A549 (cell line): ENCODE data around the gene SLC29A3. TPM values are rescaled to one million over a fixed set of nuclear protein-coding genes. Genes with fewer than 3 reads are reported as not detected.

Experiments
- ATAC-seq, 2 experiments: fragments of 200-7000 bp in 1 of 2; fragments of >200 bp in 1 of 2; cut with Nextera tagmentation in 1 of 2; cut with Tn5 transposase in 1 of 2; 3 replicates each; pipeline versions ENCODE4 v1.8.0 to v1.9.1; 2018 to 2020; ENCODE audit warnings: mild to moderate bottlenecking in 1 of 2, moderate library complexity in 1 of 2
- CTCF ChIA-PET: fragments of 300-600 bp; sonication (Branson Sonifier 250); formaldehyde crosslinking; extraction: SDS; loops from one replicate; lab custom pipeline; 2021; ENCODE audit warnings: antibody characterized with exemption, inconsistent platforms; lab: Yijun Ruan, JAX
- POLR2A ChIA-PET: fragments of 350-600 bp; formaldehyde crosslinking; extraction: SDS; loops from one replicate; lab custom pipeline; 2021; ENCODE audit warnings: antibody characterized with exemption, inconsistent platforms; lab: Yijun Ruan, JAX
- DNase-seq, 2 experiments: peaks; one replicate each; pipeline versions ENCODE4 v3.0.0 to v3.0.0-alpha.2; 2011 to 2016; ENCODE audit warnings: low read depth in 1 of 2, low spot score in 1 of 2
- FAIRE-seq: peaks from 2 replicates; lab custom pipeline; 2011; peaks lifted over from hg19 to GRCh38; lab: Jason Lieb, UNC
- H3K27ac ChIP-seq, 2 experiments: fragments of >200 bp; sonication (Bioruptor Twin); formaldehyde crosslinking; 3 replicates each; pipeline ENCODE4 v1.5.1; 2016 to 2017
- H3K4me1 ChIP-seq: fragments of >200 bp; sonication (Bioruptor Twin); formaldehyde crosslinking; 3 replicates; pipeline ENCODE4 v1.6.1; 2016
- H3K4me2 ChIP-seq: fragments of >200 bp; sonication (Bioruptor Twin); formaldehyde crosslinking; 3 replicates; pipeline ENCODE4 v1.6.1; 2016
- H3K4me3 ChIP-seq: fragments of >200 bp; sonication (Bioruptor Twin); formaldehyde crosslinking; 3 replicates; pipeline ENCODE4 v1.5.1; 2016
- H3K9me3 ChIP-seq: fragments of >200 bp; sonication (Bioruptor Twin); formaldehyde crosslinking; 3 replicates; pipeline ENCODE4 v1.6.1; 2016
- BHLHE40 ChIP-seq: IDR thresholded peaks from 2 replicates; pipeline ENCODE4 v1.6.1; 2012; ENCODE audit warnings: low read depth, low read length, inconsistent platforms
- CHD2 ChIP-seq: fragments of 150-350 bp; IDR thresholded peaks from 2 replicates; pipeline ENCODE4 v1.6.1; 2014; ENCODE audit warnings: low read length; ENCODE audit not compliant: partially characterized antibody
- EHF ChIP-seq: fragments of 250-450 bp; sonication (Bioruptor Pico); IDR thresholded peaks from 2 replicates; pipeline ENCODE4 v1.5.0; 2020; ENCODE audit warnings: mild to moderate bottlenecking
- ESRRA ChIP-seq: fragments of 150-350 bp; IDR thresholded peaks from 2 replicates; pipeline ENCODE4 v1.6.1; 2014; ENCODE audit warnings: mild to moderate bottlenecking, low read length, borderline replicate concordance
- FOXS1 ChIP-seq: fragments of 250-450 bp; sonication (Bioruptor Pico); IDR thresholded peaks from 2 replicates; pipeline ENCODE4 v1.5.0; 2020; ENCODE audit warnings: mild to moderate bottlenecking, moderate library complexity
- GATA3 ChIP-seq: IDR thresholded peaks from 2 replicates; pipeline ENCODE4 v1.6.1; 2012; ENCODE audit warnings: borderline replicate concordance
- HOXA7 ChIP-seq: fragments of 250-450 bp; sonication (Bioruptor Pico); IDR thresholded peaks from 2 replicates; pipeline ENCODE4 v1.5.0; 2020; ENCODE audit warnings: mild to moderate bottlenecking, moderate library complexity
- HOXB13 ChIP-seq: fragments of 250-450 bp; sonication (Bioruptor Pico); IDR thresholded peaks from 2 replicates; pipeline ENCODE4 v1.5.0; 2020; ENCODE audit warnings: low read depth, mild to moderate bottlenecking, moderate library complexity
- JUNB ChIP-seq: fragments of >200 bp; sonication (Bioruptor Twin); formaldehyde crosslinking; IDR thresholded peaks from 2 replicates; pipeline ENCODE4 v1.6.1; 2016
- NPAS2 ChIP-seq: fragments of 250-450 bp; sonication (Bioruptor Pico); IDR thresholded peaks from 2 replicates; pipeline ENCODE4 v1.8.0; 2022; ENCODE audit warnings: mild to moderate bottlenecking, moderate library complexity, borderline replicate concordance
- PHF8 ChIP-seq: fragments of 200-600 bp; sonication (generic); IDR thresholded peaks from 2 replicates; pipeline ENCODE4 v1.6.1; 2016; ENCODE audit warnings: low read depth, mild to moderate bottlenecking, antibody characterized with exemption, moderate library complexity, borderline replicate concordance
- POLR2AphosphoS2 ChIP-seq: conservative IDR thresholded peaks from 2 replicates; pipeline ENCODE4 v1.6.1; 2012; ENCODE audit warnings: low read length, improper control_type of control experiment, inconsistent platforms
- RAD21 ChIP-seq, 2 experiments: fragments of >200 bp in 1 of 2; sonication (Bioruptor Twin) in 1 of 2; formaldehyde crosslinking in 1 of 2; IDR thresholded peaks in 1 of 2; conservative IDR thresholded peaks in 1 of 2; 2 replicates in 1 of 2; 3 replicates in 1 of 2; pipeline ENCODE4 v1.6.1; 2012 to 2018; ENCODE audit warnings: inconsistent platforms in 1 of 2
- RARB ChIP-seq: fragments of 250-450 bp; sonication (Bioruptor Pico); IDR thresholded peaks from 2 replicates; pipeline ENCODE4 v1.8.0; 2021; ENCODE audit warnings: mild to moderate bottlenecking, moderate library complexity
- RFX5 ChIP-seq: fragments of 450-650 bp; IDR thresholded peaks from 2 replicates; pipeline ENCODE4 v1.7.1; 2014; ENCODE audit warnings: antibody characterized with exemption, mild to moderate bottlenecking, moderate library complexity
- RNF2 ChIP-seq: fragments of 200-600 bp; sonication (generic); IDR thresholded peaks from 2 replicates; pipeline ENCODE4 v1.6.1; 2016; ENCODE audit warnings: low read depth, mild to moderate bottlenecking, antibody characterized with exemption, moderate library complexity, borderline replicate concordance
- SMC3 ChIP-seq: fragments of >200 bp; sonication (Bioruptor Twin); formaldehyde crosslinking; IDR thresholded peaks from 3 replicates; pipeline ENCODE4 v1.6.1; 2018; ENCODE audit warnings: inconsistent platforms
- TP53 ChIP-seq: fragments of 250-450 bp; sonication (Bioruptor Pico); IDR thresholded peaks from 2 replicates; pipeline ENCODE4 v1.5.0; 2021; ENCODE audit warnings: mild to moderate bottlenecking, moderate library complexity
- ZC3H11A ChIP-seq: fragments of 450-650 bp; IDR thresholded peaks from 2 replicates; pipeline ENCODE4 v1.6.1; 2014; ENCODE audit warnings: antibody characterized with exemption, mild to moderate bottlenecking
- ZFP36 ChIP-seq: fragments of 450-650 bp; IDR thresholded peaks from 2 replicates; pipeline ENCODE4 v1.6.1; 2014; ENCODE audit warnings: borderline replicate concordance; ENCODE audit not compliant: partially characterized antibody
- WGBS: methylation state at CpG from one replicate; pipeline ENCODE4 v1.1.6; 2017; ENCODE audit errors: missing lambda C conversion rate; 5-methylcytosine and 5-hydroxymethylcytosine counted together
- polyA plus RNA-seq, 4 experiments: library from polyadenylated mRNA; depleted of rRNA in 3 of 4; stranded (reverse); fragments of >200 nt; fragmentation: RNase III in 1 of 4; extraction: RNeasy Plus Mini Kit Qiagen cat#74134 plus additional on column Dnase treatment in 1 of 4; gene quantifications; 2 replicates in 3 of 4; 3 replicates in 1 of 4; pipeline ENCODE4 v1.2.3, GENCODE V29; 2011 to 2017
- TF ChIP-seq, protein P1 (sequence below): fragments of 250-450 bp; sonication (Bioruptor Pico); IDR thresholded peaks from 2 replicates; pipeline ENCODE4 v1.5.0; 2020; ENCODE audit warnings: low read depth, mild to moderate bottlenecking, moderate library complexity
- TF ChIP-seq, protein P2 (sequence below): fragments of 150-350 bp; IDR thresholded peaks from 2 replicates; pipeline ENCODE4 v1.6.1; 2014; ENCODE audit warnings: low read depth, mild to moderate bottlenecking, low read length
- TF ChIP-seq, protein P3 (sequence below): fragments of >200 bp; sonication (Bioruptor Twin); formaldehyde crosslinking; IDR thresholded peaks from 2 replicates; pipeline ENCODE4 v1.6.1; 2016
- TF ChIP-seq, protein P4 (sequence below): fragments of 200-600 bp; sonication (generic); IDR thresholded peaks from 2 replicates; pipeline ENCODE4 v1.6.1; 2016; ENCODE audit warnings: antibody characterized with exemption, mild to moderate bottlenecking, moderate library complexity

Gene SLC29A3
- polyA plus RNA-seq, 2 of the 4 experiments (the other 2 are of a cell fraction), result 7.2 to 11.4 TPM

DNA sequence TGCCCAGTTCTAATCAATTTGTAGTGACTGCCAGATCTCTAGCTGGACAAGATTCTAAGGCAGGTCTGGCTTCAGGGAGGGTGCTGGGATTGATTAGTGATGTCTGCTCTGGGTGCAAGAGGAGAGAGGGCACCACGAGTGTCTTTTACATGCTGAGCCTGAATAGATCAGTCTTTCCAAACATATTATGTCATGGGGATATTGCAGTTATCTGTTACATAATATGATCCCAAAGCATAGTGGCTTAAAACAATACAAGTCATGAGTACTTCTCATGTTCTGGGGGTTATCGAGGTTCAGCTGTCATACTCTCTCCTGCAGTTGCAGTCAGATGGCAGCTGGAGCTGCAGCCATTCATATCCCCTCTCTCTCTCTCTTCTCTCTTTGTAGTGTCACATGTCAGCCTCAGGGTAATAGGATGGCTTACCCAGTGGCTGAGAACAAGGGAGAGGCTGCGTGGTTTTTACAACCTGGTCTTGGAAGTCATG, 26.0 kb downstream of the SLC29A3 start:
- POLR2A ChIA-PET, result no interaction called here
- Histone ChIP-seq H3K4me1 (peaks cover 79% of the 10 kb centered on the region), H3K4me2 (no peak overlapping the region), H3K4me3 (no peak overlapping the region), H3K9me3 (no peaks in the 10 kb centered on the region), H3K27ac (peak overlapping the region; percentile 20 to 92; a peak in 3 of 6 replicates)
- no peak for TF ChIP-seq HOXA7 (CRISPR knock-in tag)
- TF ChIP-seq CHD2, result no peak
- no peak for TF ChIP-seq HOXB13 (CRISPR knock-in tag)
- TF ChIP-seq RNF2, result no peak
- TF ChIP-seq, protein P1, sequence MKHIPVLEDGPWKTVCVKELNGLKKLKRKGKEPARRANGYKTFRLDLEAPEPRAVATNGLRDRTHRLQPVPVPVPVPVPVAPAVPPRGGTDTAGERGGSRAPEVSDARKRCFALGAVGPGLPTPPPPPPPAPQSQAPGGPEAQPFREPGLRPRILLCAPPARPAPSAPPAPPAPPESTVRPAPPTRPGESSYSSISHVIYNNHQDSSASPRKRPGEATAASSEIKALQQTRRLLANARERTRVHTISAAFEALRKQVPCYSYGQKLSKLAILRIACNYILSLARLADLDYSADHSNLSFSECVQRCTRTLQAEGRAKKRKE (CRISPR knock-in tag), result no peak
- no peak for TF ChIP-seq BHLHE40
- TF ChIP-seq POLR2AphosphoS2, result no peak
- no peak for TF ChIP-seq SMC3
- TF ChIP-seq, protein P2, sequence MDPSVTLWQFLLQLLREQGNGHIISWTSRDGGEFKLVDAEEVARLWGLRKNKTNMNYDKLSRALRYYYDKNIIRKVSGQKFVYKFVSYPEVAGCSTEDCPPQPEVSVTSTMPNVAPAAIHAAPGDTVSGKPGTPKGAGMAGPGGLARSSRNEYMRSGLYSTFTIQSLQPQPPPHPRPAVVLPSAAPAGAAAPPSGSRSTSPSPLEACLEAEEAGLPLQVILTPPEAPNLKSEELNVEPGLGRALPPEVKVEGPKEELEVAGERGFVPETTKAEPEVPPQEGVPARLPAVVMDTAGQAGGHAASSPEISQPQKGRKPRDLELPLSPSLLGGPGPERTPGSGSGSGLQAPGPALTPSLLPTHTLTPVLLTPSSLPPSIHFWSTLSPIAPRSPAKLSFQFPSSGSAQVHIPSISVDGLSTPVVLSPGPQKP, result no peak
- CTCF ChIA-PET, result interaction anchor here (1.1 to 3.9 kb wide), 8 partner anchors 10 to 264 kb away, joined by 3 to 26 read pairs (median 4); partner anchors contain the start of gene SLC29A3
- 73% methylated on average over 3 of the region's 3 CpGs for WGBS
- FAIRE-seq (no peak), ATAC-seq (no peak), DNase-seq (no peak)

DNA sequence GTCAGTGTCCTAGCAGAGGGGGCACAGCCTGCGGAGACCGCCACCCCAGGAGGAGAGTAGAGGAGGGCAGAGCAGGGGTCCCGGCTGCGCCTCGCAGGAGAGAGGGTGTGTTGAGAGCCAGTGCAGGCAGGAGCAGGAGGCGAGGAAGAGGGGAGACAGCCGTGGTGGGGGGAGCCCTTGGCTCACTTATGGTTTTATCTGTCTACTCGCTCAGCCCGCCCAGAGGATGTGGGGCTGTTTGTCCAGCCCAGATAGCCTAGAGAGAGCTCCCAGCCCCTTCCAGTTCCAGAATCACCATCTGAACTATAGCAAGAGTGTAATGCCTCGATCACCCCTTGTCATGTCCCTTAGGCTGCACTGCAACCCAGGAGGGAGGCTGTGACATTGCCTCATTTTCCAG, 26.6 kb downstream of the SLC29A3 start:
- DNase-seq, result no peak
- TF ChIP-seq NPAS2 (CRISPR knock-in tag) (no peak), CHD2 (no peak), ZFP36 (no peak), JUNB (no peak), RAD21 (conservative IDR thresholded peaks at IDR 0.05 in 1 of 2, IDR thresholded peaks at IDR 0.05 in 1 of 2) (no peak), ZC3H11A (no peak)
- TF ChIP-seq, protein P3, sequence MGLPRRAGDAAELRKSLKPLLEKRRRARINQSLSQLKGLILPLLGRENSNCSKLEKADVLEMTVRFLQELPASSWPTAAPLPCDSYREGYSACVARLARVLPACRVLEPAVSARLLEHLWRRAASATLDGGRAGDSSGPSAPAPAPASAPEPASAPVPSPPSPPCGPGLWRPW, result no peak
- TF ChIP-seq, all 56 proteins: peak for 0
- Histone ChIP-seq H3K4me2 (no peak overlapping the region), H3K27ac (peak overlapping the region; percentile 20 to 22; a peak in 2 of 6 replicates), H3K9me3 (no peaks in the 10 kb centered on the region), H3K4me1 (peaks cover 73% of the 10 kb centered on the region), H3K4me3 (no peak overlapping the region)
- FAIRE-seq (no peak), ATAC-seq (no peak)
- ChIA-PET CTCF (interaction anchor here (0.8 to 3.9 kb wide), 7 partner anchors 13 to 38 kb away, joined by 3 to 26 read pairs (median 4); partner anchors contain the start of gene SLC29A3), POLR2A (no interaction called here)
- WGBS, result 80% methylated on average over 10 of the region's 10 CpGs

DNA sequence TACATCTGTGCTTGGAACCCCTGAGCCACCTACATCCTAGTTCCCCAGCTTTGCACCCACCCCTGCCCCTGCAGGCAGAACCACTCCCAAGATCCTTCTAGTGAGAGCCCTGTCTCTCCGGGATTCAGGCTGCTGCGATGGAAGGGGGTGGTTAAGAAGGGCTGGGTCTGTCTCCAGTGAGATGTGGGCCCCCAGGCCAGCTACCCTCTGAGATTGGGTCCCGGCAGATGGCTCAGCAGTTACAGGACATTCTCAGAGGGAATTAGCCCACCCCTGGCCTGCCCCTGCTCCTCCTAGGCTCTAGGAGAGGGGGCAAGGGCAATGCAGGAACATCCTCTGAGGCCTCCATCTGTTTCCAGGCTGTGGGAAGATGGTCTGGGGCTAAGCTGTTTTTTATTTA, 27.7 kb downstream of the SLC29A3 start:
- no peak for DNase-seq
- no peak overlapping the region for H3K4me3 ChIP-seq
- POLR2A ChIA-PET, result no interaction called here
- no peak for FAIRE-seq
- no peaks in the 10 kb centered on the region for H3K9me3 ChIP-seq
- peak overlapping the region in 1 of 2 experiments; percentile 41; a peak in 2 of 6 replicates for H3K27ac ChIP-seq
- H3K4me1 ChIP-seq, result peaks cover 62% of the 10 kb centered on the region
- WGBS, result 77% methylated on average over 3 of the region's 3 CpGs
- CTCF ChIA-PET, result interaction anchor here (0.8 to 3.8 kb wide), 8 partner anchors 12 to 467 kb away, joined by 3 to 13 read pairs (median 4); no protein-coding TSS in a partner anchor
- no peak for ATAC-seq
- no peak overlapping the region for H3K4me2 ChIP-seq
- TF ChIP-seq TP53 (CRISPR knock-in tag), result no peak
- TF ChIP-seq GATA3, result no peak
- TF ChIP-seq, protein P3, result no peak
- TF ChIP-seq SMC3, result no peak
- TF ChIP-seq, protein P4, sequence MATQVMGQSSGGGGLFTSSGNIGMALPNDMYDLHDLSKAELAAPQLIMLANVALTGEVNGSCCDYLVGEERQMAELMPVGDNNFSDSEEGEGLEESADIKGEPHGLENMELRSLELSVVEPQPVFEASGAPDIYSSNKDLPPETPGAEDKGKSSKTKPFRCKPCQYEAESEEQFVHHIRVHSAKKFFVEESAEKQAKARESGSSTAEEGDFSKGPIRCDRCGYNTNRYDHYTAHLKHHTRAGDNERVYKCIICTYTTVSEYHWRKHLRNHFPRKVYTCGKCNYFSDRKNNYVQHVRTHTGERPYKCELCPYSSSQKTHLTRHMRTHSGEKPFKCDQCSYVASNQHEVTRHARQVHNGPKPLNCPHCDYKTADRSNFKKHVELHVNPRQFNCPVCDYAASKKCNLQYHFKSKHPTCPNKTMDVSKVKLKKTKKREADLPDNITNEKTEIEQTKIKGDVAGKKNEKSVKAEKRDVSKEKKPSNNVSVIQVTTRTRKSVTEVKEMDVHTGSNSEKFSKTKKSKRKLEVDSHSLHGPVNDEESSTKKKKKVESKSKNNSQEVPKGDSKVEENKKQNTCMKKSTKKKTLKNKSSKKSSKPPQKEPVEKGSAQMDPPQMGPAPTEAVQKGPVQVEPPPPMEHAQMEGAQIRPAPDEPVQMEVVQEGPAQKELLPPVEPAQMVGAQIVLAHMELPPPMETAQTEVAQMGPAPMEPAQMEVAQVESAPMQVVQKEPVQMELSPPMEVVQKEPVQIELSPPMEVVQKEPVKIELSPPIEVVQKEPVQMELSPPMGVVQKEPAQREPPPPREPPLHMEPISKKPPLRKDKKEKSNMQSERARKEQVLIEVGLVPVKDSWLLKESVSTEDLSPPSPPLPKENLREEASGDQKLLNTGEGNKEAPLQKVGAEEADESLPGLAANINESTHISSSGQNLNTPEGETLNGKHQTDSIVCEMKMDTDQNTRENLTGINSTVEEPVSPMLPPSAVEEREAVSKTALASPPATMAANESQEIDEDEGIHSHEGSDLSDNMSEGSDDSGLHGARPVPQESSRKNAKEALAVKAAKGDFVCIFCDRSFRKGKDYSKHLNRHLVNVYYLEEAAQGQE, result no peak
- no peak for TF ChIP-seq EHF (CRISPR knock-in tag)
- TF ChIP-seq CHD2, result no peak
- TF ChIP-seq BHLHE40, result no peak
- no peak for TF ChIP-seq FOXS1
- TF ChIP-seq RARB (CRISPR knock-in tag), result no peak
- TF ChIP-seq RFX5, result no peak
- no peak for TF ChIP-seq RAD21 (conservative IDR thresholded peaks at IDR 0.05 in 1 of 2, IDR thresholded peaks at IDR 0.05 in 1 of 2)
- no peak for TF ChIP-seq ESRRA
- TF ChIP-seq PHF8, result no peak
- TF ChIP-seq ZC3H11A, result no peak
- TF ChIP-seq, protein P2, result no peak
